HCT116 (cell line): Measurements from ENCODE around the gene VAPA. TPM values are rescaled to one million over a fixed set of nuclear protein-coding genes. Genes with fewer than 3 reads are reported as not detected.

Experiments
- ATAC-seq: fragments of 200-7000 bp; cut with Tn5 transposase; 2 replicates; pipeline ENCODE4 v1.9.1; 2020; ENCODE audit warnings: mild to moderate bottlenecking, moderate library complexity
- BruUV-seq: library from RNA; stranded (reverse); fragments of 400-500 nt; replicated peaks from 2 replicates; lab custom pipeline; 2021; lab: Mats Ljungman, UMichigan
- CTCF ChIA-PET: fragments of 300-600 bp; sonication (Branson Sonifier 250); formaldehyde crosslinking; loops from one replicate; lab custom pipeline; 2021; ENCODE audit warnings: antibody characterized with exemption; lab: Charles Lee
- POLR2A ChIA-PET: fragments of 300-600, 350-600 bp; sonication (Branson Sonifier 250); formaldehyde crosslinking; loops from one replicate; lab custom pipeline; 2021; ENCODE audit warnings: antibody characterized with exemption; lab: Charles Lee
- RAD21 ChIA-PET, 2 experiments: fragments of 300-600 bp; sonication (Branson Sonifier 250); formaldehyde crosslinking; loops; one replicate each; lab custom pipeline; 2023; ENCODE audit warnings: low total read pairs in 2 of 2; ENCODE audit not compliant: uncharacterized antibody in 2 of 2, unreplicated experiment in 2 of 2, low non-redundant PET in 1 of 2; lab: Charles Lee
- DNase-seq: peaks from one replicate; pipeline ENCODE4 v3.0.0-alpha.2; 2010; ENCODE audit warnings: low read depth, low spot score
- H2AFZ ChIP-seq: fragments of 200-600 bp; shearing (Covaris generic), sonication (generic); 2 replicates; pipeline ENCODE4 v1.6.1; 2017; ENCODE audit warnings: low read depth, mixed run types, mixed read lengths, antibody characterized with exemption, low read length; ENCODE audit not compliant: poor library complexity, severe bottlenecking
- H3K27ac ChIP-seq: 2 replicates; pipeline ENCODE4 v1.5.1; 2012; ENCODE audit warnings: low read depth, low read length
- H3K27me3 ChIP-seq: fragments of 200-600 bp; sonication (generic); 2 replicates; pipeline ENCODE4 v1.6.1; 2016; ENCODE audit warnings: mixed run types, low read length, mixed read lengths; ENCODE audit not compliant: insufficient read depth
- H3K36me3 ChIP-seq, 2 experiments: fragments of 200-500 bp in 1 of 2; fragments of 200-600 bp in 1 of 2; sonication (Bioruptor generic) in 1 of 2; sonication (generic) in 1 of 2; 2 replicates each; pipeline versions ENCODE4 v1.5.1 to v1.6.1; 2014 to 2016; ENCODE audit warnings: low read length in 2 of 2, inconsistent platforms in 1 of 2, mixed read lengths in 1 of 2, mixed run types in 1 of 2; ENCODE audit not compliant: insufficient read depth in 2 of 2, control insufficient read depth in 1 of 2
- H3K4me1 ChIP-seq, 2 experiments: fragments of 200-600 bp in 1 of 2; sonication (generic) in 1 of 2; 2 replicates each; pipeline versions ENCODE4 v1.5.1 to v1.6.1; 2012 to 2017; ENCODE audit warnings: low read length in 2 of 2, inconsistent platforms in 1 of 2, mild to moderate bottlenecking in 1 of 2, mixed read lengths in 1 of 2, mixed run types in 1 of 2, moderate library complexity in 1 of 2; ENCODE audit not compliant: insufficient read depth in 2 of 2, control insufficient read depth in 1 of 2
- H3K4me2 ChIP-seq: fragments of 200-600 bp; sonication (generic); 2 replicates; pipeline ENCODE4 v1.6.1; 2017; ENCODE audit warnings: mixed run types, low read length, mixed read lengths
- H3K4me3 ChIP-seq, 2 experiments: fragments of 200-600 bp in 1 of 2; sonication (generic) in 1 of 2; replicated peaks in 1 of 2; 2 replicates each; pipeline ENCODE4 v1.5.1; 2011 to 2016; ENCODE audit warnings: low read length in 2 of 2, control low read depth in 1 of 2, low read depth in 1 of 2, mild to moderate bottlenecking in 1 of 2, mixed read lengths in 1 of 2, mixed run types in 1 of 2
- H3K79me2 ChIP-seq: fragments of 200-600 bp; sonication (generic); 2 replicates; pipeline ENCODE4 v1.6.1; 2017; ENCODE audit warnings: mild to moderate bottlenecking, mixed run types, low read length, moderate library complexity, mixed read lengths; ENCODE audit not compliant: insufficient read depth
- H3K9ac ChIP-seq: fragments of 200-600 bp; sonication (generic); 2 replicates; pipeline ENCODE4 v1.6.1; 2016; ENCODE audit warnings: low read length, mixed read lengths
- H3K9me2 ChIP-seq: fragments of 200-600 bp; sonication (generic), shearing (Covaris generic); 2 replicates; pipeline ENCODE4 v1.6.1; 2017; ENCODE audit warnings: mixed run types, mild to moderate bottlenecking, moderate library complexity; ENCODE audit not compliant: insufficient read depth
- H3K9me3 ChIP-seq, 2 experiments: fragments of 200-500 bp in 1 of 2; fragments of 200-600 bp in 1 of 2; sonication (Bioruptor generic) in 1 of 2; sonication (generic) in 1 of 2; 2 replicates each; pipeline ENCODE4 v1.6.1; 2014 to 2017; ENCODE audit warnings: low read length in 2 of 2, mixed read lengths in 2 of 2, inconsistent platforms in 1 of 2, low read depth in 1 of 2, mild to moderate bottlenecking in 1 of 2, mixed run types in 1 of 2, moderate library complexity in 1 of 2; ENCODE audit not compliant: control insufficient read depth in 1 of 2, insufficient read depth in 1 of 2
- H4K20me1 ChIP-seq: fragments of 200-600 bp; sonication (generic), shearing (Covaris generic); 2 replicates; pipeline ENCODE4 v1.6.1; 2017; ENCODE audit warnings: mixed run types, mild to moderate bottlenecking, moderate library complexity; ENCODE audit not compliant: insufficient read depth
- CEBPB ChIP-seq: IDR thresholded peaks from 2 replicates; pipeline ENCODE4 v1.6.1; 2012; ENCODE audit warnings: low read depth
- CTCF ChIP-seq, 3 experiments: fragments of 200-600 bp in 1 of 3; sonication (generic) in 1 of 3; IDR thresholded peaks in 2 of 3; conservative IDR thresholded peaks in 1 of 3; 2 replicates each; pipeline ENCODE4 v1.5.1; 2012 to 2017; ENCODE audit warnings: low read depth in 2 of 3, low read length in 2 of 3, antibody characterized with exemption in 1 of 3, borderline replicate concordance in 1 of 3, control low read depth in 1 of 3, mild to moderate bottlenecking in 1 of 3, mixed read lengths in 1 of 3, mixed run types in 1 of 3, moderate library complexity in 1 of 3; ENCODE audit not compliant: insufficient read depth in 1 of 3
- EZH2 ChIP-seq: fragments of 200-600 bp; sonication (generic); IDR thresholded peaks from 2 replicates; pipeline ENCODE4 v1.6.1; 2017; ENCODE audit warnings: antibody characterized with exemption, mixed run types
- EZH2phosphoT487 ChIP-seq: fragments of 200-600 bp; IDR thresholded peaks from 2 replicates; pipeline ENCODE4 v1.6.1; 2018; ENCODE audit warnings: antibody characterized with exemption, borderline replicate concordance
- FOSL1 ChIP-seq: IDR thresholded peaks from 2 replicates; pipeline ENCODE4 v1.6.1; 2012; ENCODE audit warnings: low read depth
- MAX ChIP-seq: IDR thresholded peaks from 2 replicates; pipeline ENCODE4 v1.6.1; 2012
- POLR2A ChIP-seq: IDR thresholded peaks from 2 replicates; pipeline ENCODE4 v1.7.0; 2011; ENCODE audit warnings: borderline replicate concordance; ENCODE audit not compliant: insufficient read depth, insufficient read length; ENCODE audit errors: extremely low read depth
- REST ChIP-seq: IDR thresholded peaks from 2 replicates; pipeline ENCODE4 v1.6.1; 2012; ENCODE audit warnings: low read depth
- intact Hi-C: fragments of 100-400 bp; cut with micrococcal nuclease; formaldehyde crosslinking; loops from 2 replicates; pipeline ENCODE4 v1.10.0; 2022
- total RNA-seq: library from RNA; stranded (reverse); gene quantifications from one replicate; pipeline ENCODE4 v1.2.1, GENCODE V29; 2021; ENCODE audit not compliant: unreplicated experiment

VAPA gene
- total RNA-seq, 1 experiment from 2014 or later: 295 TPM

- H3K27me3 ChIP-seq: no peaks in the 10 kb centered on the region
- no peaks in the 10 kb centered on the region for H3K9me2 ChIP-seq
- no peak overlapping the region for H3K27ac ChIP-seq
- CTCF ChIA-PET: no interaction called here
- no peaks in the 10 kb centered on the region for H4K20me1 ChIP-seq
- H3K9me3 ChIP-seq: no peaks in the 10 kb centered on the region
- no peak overlapping the region for H3K4me3 ChIP-seq
- H3K4me1 ChIP-seq: peaks cover 46 to 80% of the 10 kb centered on the region in 2 experiments
- H3K4me2 ChIP-seq: no peak overlapping the region
- no peaks in the 10 kb centered on the region for H3K36me3 ChIP-seq
- ATAC-seq (no peak), DNase-seq (no peak)
- TF ChIP-seq MAX (no peak), EZH2 (no peak), FOSL1 (no peak), REST (no peak), CEBPB (no peak), EZH2phosphoT487 (no peak), POLR2A (no peak), CTCF (IDR thresholded peaks at IDR 0.05 in 2 of 3, conservative IDR thresholded peaks at IDR 0.05 in 1 of 3; ENCODE audit: borderline replicate concordance in 1 of 3, insufficient read depth in 1 of 3, low read depth in 2 of 3, low read length in 2 of 3) (no peak)
- no peak overlapping the region for H3K9ac ChIP-seq
- intact Hi-C loops: no loop called here
- BruUV-seq: no TSS peak
- H2AFZ ChIP-seq: no peak overlapping the region
- RAD21 ChIA-PET: no interaction called here
- H3K79me2 ChIP-seq: no peaks in the 10 kb centered on the region
- POLR2A ChIA-PET: interaction anchor here (1.1 kb wide), 1 partner anchor 41 kb away, joined by 3 read pairs; the partner anchor contains the start of gene VAPA
Observed at GRCh38 chr18:9872823-9873222, 41.0 kb upstream of the VAPA start.
